GM18511 (cell line): ENCODE measurements around the gene HAAO.

Experiments used
- ATAC-seq: cut with Tn5 transposase; IDR thresholded peaks from one replicate; pipeline ENCODE4 v1.9.1; 2021; ENCODE audit warnings: mild to moderate bottlenecking, moderate library complexity; ENCODE audit not compliant: unreplicated experiment

Gene HAAO

GRCh38 chr2:42794271-42795046 is 2.1 kb upstream of the HAAO start:
- ATAC-seq, result no peak

- no peak for ATAC-seq
Measured at GRCh38 chr2:42793334-42794270, 1.2 kb upstream of the HAAO start.

- ATAC-seq, result peak; percentile 40
Measured at GRCh38 chr2:42792087-42792582, 248 bp downstream of the HAAO start.

- no peak for ATAC-seq
Measured at GRCh38 chr2:42791606-42792005, 777 bp downstream of the HAAO start.

GRCh38 chr2:42789751-42790150 is 2.6 kb downstream of the HAAO start:
- ATAC-seq, result no peak

GRCh38 chr2:42788882-42789281 is 3.5 kb downstream of the HAAO start:
- ATAC-seq, result no peak

- no peak for ATAC-seq
Measured at GRCh38 chr2:42788478-42788793, 3.9 kb downstream of the HAAO start.

GRCh38 chr2:42787788-42788477 is 4.5 kb downstream of the HAAO start:
- no peak for ATAC-seq

- ATAC-seq, result no peak
Measured at GRCh38 chr2:42787424-42787787, 5.0 kb downstream of the HAAO start.

GRCh38 chr2:42786561-42787345 is 5.6 kb downstream of the HAAO start:
- ATAC-seq, result no peak

GRCh38 chr2:42784204-42784880 is 8.0 kb downstream of the HAAO start:
- no peak for ATAC-seq

- no peak for ATAC-seq
Measured at GRCh38 chr2:42783511-42783910, 8.9 kb downstream of the HAAO start.

GRCh38 chr2:42781181-42781580 is 11.2 kb downstream of the HAAO start:
- no peak for ATAC-seq

- ATAC-seq, result no peak
Measured at GRCh38 chr2:42777883-42778805, 14.2 kb downstream of the HAAO start.

GRCh38 chr2:42775810-42776209 is 16.6 kb downstream of the HAAO start:
- ATAC-seq, result no peak

- ATAC-seq, result no peak
Measured at GRCh38 chr2:42775186-42775585, 17.2 kb downstream of the HAAO start.

- no peak for ATAC-seq
Measured at GRCh38 chr2:42771546-42772153, 20.7 kb downstream of the HAAO start.

- ATAC-seq, result peak; percentile 57
Measured at GRCh38 chr2:42770288-42771131, 21.9 kb downstream of the HAAO start.
